GOT3 (cell line): Measurements from ENCODE around the gene GRAMD4.
"Not testable (repeated sequence)": the region's sequence is repeated elsewhere in the genome, so short reads cannot be mapped to it uniquely, and the experiment has no call there.

Experiments used
- DNase-seq: peaks from one replicate; lab custom pipeline; 2025; ENCODE audit warnings: mixed read lengths; lab: John Stamatoyannopoulos, UW

GRAMD4 gene

GRCh38 chr22:46637711-46638600 lies 17.8 kb downstream of the GRAMD4 start:
- DNase-seq: no peak

DNA sequence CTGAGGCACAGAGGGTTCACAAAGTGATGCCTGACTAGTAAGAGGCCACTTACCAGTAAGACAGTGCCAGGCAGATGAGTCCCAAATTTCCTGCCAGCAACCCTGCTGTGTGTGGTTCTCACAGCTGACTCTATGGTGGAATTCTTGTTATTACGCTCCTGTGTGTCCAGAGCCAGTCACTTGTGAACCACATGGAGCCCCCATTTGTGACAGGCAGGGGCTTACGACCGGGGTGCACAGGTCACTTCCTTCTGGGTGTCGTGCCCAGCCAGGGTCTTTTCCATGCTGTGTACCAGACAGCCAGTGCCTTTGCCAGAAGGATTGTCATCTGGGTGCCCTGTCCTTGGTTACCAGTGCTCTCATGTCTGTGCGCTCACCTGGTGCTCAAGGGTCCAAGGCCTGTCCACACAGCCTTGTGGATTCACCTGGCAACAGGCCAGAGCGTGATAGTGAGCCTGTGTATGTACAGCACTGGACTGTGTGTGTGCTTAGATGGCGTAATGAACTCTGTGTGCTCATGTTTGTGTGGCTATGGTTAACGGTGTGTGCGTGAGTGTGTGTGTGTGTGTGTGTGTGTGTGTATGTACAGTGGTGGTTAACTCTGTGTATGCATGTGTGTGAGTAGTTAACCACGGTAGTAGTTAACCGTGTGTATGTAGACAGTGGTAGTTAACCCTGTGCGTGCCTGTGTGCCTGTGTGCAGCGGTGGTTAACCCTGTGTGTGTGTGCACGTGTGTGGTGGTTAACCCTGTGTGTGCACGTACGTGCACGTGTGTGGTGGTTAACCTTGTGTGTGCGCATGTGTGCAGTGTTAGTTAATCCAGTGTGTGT lies 18.6 kb downstream of the GRAMD4 start:
- DNase-seq: no peak

- DNase-seq: no peak
Observed at GRCh38 chr22:46639843-46640242, 19.7 kb downstream of the GRAMD4 start.

GRCh38 chr22:46640293-46641055 lies 20.3 kb downstream of the GRAMD4 start:
- no peak for DNase-seq

- no peak for DNase-seq
Observed at GRCh38 chr22:46641811-46642266, 21.7 kb downstream of the GRAMD4 start.

GRCh38 chr22:46642840-46643480 lies 22.8 kb downstream of the GRAMD4 start:
- not testable (repeated sequence) for DNase-seq

DNA sequence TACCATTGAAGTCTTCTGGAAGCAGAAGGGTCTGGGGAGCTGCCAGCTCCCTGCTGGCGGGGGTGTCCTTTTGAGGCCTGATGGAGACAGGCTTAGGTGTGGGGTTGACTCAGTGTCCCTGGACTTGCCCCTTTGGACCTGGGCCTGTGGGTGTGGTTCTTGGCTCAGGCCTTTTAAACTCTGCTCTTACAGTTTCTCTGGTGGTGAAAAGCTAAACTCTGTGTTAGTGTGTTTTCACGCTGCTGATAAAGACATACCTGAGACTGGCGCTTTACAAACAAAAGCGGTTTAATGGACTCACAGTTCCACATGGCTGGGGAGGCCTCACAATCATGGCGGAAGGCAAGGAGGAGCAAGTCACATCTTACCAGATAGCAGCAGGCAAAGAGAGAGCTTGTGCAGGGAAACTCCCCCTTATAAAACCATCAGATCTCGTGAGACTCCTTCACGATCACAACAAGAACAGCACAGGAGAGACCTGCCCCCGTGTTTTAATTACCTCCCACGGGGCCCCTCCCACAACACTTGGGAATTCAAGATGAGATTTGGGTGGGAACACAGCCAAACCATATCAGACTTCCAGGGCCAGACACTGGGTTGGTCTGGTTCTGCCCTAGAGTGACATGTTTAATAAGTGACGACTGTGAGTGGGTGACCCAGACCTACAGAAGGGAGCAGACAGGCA lies 26.5 kb downstream of the GRAMD4 start:
- no peak for DNase-seq

DNA sequence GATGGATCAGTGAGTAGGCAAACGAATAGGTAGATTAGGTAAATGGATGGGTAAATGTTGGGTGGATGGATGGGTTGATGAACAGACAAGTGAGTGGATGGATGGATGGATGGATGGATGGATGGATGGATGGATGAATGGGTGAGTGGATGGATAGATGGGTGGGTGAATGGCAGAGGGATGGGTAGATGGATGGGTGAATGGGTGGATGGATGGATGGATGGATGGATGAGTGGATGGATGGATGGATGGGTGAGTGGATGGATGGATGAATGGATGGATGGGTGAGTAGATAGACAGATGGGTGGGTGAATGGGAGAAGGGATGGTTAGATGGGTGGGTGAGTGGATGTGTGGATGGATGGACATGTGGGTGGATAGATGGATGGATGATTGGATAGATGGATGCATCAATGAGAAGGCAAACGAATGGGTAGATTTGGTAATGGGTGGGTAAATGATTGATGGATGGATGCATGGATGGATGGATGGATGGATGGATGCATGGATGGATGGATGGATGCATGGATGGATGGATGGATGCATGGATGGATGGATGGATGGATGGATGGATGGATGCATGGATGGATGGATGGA lies 28.1 kb downstream of the GRAMD4 start:
- not testable (repeated sequence) for DNase-seq

GRCh38 chr22:46649141-46650077 lies 29.2 kb downstream of the GRAMD4 start:
- DNase-seq: no peak

- no peak for DNase-seq
Observed at GRCh38 chr22:46650078-46650810, 30.1 kb downstream of the GRAMD4 start.

DNA sequence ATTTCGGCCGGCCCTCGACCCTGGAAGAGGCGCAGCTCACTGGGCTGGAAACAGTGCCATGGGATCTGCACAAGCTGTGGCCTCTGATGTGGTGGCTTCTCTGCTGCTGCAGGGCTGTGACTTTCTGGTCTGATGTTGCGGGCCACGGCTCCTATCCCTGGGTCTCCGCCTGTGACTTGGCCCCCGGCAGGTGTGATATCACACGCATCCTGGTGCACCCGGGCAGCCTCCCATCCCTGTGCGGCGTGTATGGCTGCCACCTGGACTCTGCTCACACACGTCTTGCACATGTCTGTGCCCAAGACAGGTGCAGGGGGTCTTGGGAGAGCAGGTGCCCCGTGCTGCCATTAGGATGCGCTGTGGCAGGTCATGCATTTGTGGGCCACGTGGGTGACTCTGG lies 31.1 kb downstream of the GRAMD4 start:
- no peak for DNase-seq

DNA sequence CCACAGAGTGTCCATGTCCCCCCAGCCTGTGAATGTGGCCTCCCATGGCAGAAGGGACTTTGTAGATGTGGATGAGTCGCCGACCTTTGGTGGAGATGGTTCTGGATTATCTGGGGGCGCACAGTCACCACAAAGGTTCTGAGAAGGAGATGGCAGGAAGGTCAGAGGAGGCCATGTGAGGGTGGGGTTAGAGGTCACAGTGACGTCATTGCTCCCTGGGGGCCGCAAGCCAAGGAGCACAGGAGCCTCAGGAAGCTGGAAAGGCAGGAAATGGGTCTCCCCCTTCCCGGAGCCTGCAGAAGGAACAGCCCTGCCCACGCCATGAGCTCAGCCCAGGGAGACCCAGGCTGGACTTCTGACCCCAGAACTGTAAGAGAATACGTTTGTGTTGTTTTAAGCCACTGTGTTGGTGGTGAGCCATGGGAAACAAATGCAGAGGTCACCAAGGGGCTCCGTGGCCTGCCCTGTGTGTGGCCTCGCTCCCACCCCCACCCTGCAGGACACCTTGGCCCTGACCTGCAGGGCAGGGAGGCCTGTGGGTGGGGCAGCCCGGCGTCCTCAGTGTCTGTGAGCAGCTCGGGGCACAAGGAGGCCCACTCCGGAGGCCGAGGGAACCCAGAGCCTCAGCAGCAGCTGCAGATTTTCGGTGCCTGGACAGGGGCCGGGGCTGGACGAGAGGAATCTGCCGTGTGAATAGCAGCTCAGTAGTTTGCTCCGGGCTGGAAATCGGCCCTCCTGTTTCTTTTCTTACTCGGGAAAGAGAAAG lies 32.1 kb downstream of the GRAMD4 start:
- DNase-seq: no peak

GRCh38 chr22:46652847-46653331 lies 32.7 kb downstream of the GRAMD4 start:
- no peak for DNase-seq

GRCh38 chr22:46653596-46653995 lies 33.4 kb downstream of the GRAMD4 start:
- no peak for DNase-seq

- no peak for DNase-seq
Observed at GRCh38 chr22:46654426-46654825, 34.2 kb downstream of the GRAMD4 start.

DNA sequence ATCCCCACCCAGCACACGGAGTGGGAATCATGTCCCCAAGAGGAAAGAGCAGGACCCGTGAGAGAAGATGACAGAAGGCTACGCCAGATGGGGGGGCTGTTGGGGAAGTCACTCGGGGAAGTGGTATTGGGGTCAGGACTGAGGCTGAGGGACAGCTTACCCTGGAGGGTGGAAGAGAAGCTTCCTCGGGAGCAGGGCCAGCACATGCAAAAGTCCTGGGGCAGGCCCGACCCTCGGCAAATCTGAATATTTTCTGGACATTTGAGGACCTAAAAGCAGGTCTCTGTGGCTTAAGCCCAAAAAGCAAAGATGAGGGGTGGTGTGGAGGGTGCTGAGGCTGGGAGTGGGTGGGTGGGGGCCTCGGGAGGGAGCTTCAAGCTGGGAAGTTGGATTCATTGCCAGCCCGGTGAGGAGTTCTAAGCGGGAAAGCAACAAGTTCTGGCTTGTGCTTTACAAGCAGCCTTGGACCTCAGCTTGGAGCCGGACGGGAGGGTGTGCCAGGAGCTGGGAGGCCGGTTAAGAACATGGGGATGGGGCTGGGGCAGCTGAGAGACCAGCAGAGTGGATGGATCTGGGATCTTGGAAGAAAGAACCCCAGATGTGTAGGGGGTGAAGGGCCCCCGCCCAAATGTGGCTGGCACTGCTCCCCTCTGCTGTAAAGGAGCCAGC lies 34.9 kb downstream of the GRAMD4 start:
- no peak for DNase-seq
